Measurements from ENCODE around the gene VSTM1.

DNA sequence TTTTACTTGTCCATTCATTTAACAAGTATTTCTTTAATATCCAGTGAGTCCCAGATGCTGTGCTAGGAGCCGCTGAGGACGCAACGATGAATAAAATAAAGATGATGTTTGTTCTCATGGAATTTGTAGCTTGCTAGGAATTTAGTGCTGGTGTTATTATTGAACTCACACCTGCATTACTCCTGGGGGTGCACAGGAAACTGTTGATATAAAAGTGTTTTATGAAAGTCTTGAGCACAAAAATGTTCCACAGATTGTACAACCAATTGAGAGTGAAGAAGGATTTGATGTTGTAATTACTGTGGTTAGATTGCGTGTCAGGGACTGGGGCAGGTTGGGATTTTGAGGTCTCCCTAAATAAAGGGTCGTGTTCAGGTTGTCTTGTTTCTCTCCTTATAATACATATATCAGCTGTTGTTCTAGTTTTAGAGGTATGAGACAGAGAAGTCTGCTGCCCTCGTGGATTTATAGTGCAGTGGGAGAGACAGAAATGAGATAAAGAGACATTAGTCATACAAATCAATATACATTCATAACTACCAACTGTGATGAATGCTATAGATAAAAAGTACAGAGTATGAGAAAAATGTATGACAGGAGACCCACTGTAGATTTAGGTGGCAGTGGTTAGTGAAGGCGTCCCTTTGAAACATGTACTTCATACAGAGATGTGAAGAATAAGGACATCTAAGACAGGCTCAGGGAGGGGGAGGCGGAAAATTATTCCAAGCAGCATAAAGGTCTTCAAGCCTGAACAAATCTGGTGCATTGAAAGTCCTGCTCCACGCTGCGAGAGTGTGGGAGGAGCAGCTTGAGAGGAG, 61.0 kb downstream of the VSTM1 start:
- TF ChIP-seq, protein P1, sequence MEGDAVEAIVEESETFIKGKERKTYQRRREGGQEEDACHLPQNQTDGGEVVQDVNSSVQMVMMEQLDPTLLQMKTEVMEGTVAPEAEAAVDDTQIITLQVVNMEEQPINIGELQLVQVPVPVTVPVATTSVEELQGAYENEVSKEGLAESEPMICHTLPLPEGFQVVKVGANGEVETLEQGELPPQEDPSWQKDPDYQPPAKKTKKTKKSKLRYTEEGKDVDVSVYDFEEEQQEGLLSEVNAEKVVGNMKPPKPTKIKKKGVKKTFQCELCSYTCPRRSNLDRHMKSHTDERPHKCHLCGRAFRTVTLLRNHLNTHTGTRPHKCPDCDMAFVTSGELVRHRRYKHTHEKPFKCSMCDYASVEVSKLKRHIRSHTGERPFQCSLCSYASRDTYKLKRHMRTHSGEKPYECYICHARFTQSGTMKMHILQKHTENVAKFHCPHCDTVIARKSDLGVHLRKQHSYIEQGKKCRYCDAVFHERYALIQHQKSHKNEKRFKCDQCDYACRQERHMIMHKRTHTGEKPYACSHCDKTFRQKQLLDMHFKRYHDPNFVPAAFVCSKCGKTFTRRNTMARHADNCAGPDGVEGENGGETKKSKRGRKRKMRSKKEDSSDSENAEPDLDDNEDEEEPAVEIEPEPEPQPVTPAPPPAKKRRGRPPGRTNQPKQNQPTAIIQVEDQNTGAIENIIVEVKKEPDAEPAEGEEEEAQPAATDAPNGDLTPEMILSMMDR (IDR thresholded peaks at IDR 0.05) = no peak
- no peak for TF ChIP-seq POLR2A (IDR thresholded peaks at IDR 0.05)

Data from esophagus squamous epithelium (tissue), 4 donors.